ENCODE results near the gene EIF4EBP3. TPM values are rescaled to one million over a fixed set of nuclear protein-coding genes. Genes with fewer than 3 reads are reported as not detected.

EIF4EBP3 gene
- total and polyA plus RNA-seq, 8 donors, result 7.2 to 55.5 (median 13.7) TPM

DNA sequence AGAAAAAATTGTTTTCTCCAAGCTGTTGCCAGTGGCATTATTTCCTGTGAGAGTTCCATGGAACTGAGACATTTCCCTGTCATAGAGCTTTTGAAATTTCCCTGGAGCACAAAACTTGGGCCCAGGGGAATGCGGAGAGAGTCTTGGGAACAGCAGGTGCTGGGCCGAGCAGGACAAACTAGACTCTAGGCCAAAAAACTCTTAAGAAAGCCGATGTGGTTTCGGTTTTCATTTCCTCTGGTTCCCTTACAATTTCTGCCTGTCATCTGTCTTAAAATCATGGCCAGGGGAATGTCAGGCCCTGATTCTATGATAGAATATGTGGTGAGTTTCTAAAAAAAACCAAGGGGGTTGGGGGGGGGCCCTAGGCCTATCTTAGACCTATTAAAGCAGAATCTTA, 21.7 kb downstream of the EIF4EBP3 start:
- FAIRE-seq, result no peak
- peaks cover 0 to 6% (median 5%) of the 10 kb centered on the region in 3 donors for H3K4me1 ChIP-seq
- H3K9me3 ChIP-seq, result no peaks in the 10 kb centered on the region
- no peak for ATAC-seq
- DNase-seq, result no peak
- TF ChIP-seq, protein P1, sequence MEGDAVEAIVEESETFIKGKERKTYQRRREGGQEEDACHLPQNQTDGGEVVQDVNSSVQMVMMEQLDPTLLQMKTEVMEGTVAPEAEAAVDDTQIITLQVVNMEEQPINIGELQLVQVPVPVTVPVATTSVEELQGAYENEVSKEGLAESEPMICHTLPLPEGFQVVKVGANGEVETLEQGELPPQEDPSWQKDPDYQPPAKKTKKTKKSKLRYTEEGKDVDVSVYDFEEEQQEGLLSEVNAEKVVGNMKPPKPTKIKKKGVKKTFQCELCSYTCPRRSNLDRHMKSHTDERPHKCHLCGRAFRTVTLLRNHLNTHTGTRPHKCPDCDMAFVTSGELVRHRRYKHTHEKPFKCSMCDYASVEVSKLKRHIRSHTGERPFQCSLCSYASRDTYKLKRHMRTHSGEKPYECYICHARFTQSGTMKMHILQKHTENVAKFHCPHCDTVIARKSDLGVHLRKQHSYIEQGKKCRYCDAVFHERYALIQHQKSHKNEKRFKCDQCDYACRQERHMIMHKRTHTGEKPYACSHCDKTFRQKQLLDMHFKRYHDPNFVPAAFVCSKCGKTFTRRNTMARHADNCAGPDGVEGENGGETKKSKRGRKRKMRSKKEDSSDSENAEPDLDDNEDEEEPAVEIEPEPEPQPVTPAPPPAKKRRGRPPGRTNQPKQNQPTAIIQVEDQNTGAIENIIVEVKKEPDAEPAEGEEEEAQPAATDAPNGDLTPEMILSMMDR (IDR thresholded peaks at IDR 0.05), result no peak
- 82 to 84% methylated on average over 4 of the region's 4 CpGs for WGBS, 2 donors
- no peaks in the 10 kb centered on the region for H3K27me3 ChIP-seq
- peak overlapping the region in 1 of 4 donors; percentile 16 for H3K27ac ChIP-seq
- H3K4me3 ChIP-seq, result no peak overlapping the region
- intact Hi-C loops (cut with DNase I), result loop anchor here in 1 of 3 donors (10.0 kb wide), 1 partner anchor 66 kb away; the partner anchor contains the start of genes CD14 and TMCO6
- H3K36me3 ChIP-seq, result peaks cover 0 to 10% (median 9%) of the 10 kb centered on the region in 3 donors

DNA sequence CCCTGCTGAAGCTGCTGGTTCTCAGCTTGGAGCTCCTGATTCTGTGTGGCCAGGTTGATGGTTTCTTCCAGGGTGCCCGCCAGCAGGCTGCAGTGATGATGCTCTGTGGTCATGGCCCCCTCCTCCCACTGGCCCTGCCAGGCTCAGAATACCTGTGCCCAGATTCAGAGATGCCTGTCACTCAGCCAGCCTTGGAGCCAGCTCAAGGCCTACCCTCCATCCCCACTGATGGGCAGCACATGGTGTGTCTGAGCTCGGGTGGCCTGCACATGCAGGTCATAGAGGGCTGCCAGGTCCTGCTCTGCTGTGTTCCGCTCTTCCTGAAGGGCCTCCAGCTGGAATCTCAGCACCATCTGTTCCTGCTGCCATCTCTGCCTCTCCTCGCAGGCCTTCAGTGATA, 22.6 kb downstream of the EIF4EBP3 start:
- FAIRE-seq (no peak), ATAC-seq (no peak), DNase-seq (no peak)
- no peaks in the 10 kb centered on the region for H3K9me3 ChIP-seq
- TF ChIP-seq, protein P1 (IDR thresholded peaks at IDR 0.05), result no peak
- WGBS, 2 donors, result 85 to 89% methylated on average over 4 of the region's 4 CpGs
- intact Hi-C loops (cut with DNase I), result no loop called here
- peaks cover 0 to 10% (median 9%) of the 10 kb centered on the region in 3 donors for H3K36me3 ChIP-seq
- H3K4me3 ChIP-seq, result no peak overlapping the region
- no peaks in the 10 kb centered on the region for H3K27me3 ChIP-seq
- peaks cover 0 to 6% (median 5%) of the 10 kb centered on the region in 3 donors for H3K4me1 ChIP-seq
- H3K27ac ChIP-seq, result no peak overlapping the region

DNA sequence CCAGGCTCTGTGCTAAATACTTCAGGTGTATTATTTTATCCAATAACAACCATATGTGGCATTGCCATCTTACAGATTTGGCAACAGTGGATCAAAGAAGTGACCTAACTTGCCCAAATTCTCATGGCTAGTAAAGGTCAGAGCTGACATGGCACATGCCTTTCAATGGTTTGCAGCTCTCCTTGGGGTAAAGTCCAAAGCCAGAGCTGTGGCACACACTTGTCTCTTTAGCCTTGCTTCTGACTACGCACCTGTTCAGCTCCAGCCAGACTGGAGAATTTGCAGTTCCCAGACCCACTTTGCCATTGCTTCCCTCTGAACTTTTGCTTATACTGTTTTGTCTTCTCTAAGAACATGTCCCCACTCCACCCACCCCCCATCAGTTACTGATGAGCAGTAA, 23.0 kb downstream of the EIF4EBP3 start:
- Histone ChIP-seq H3K4me3 (no peak overlapping the region), H3K9me3 (no peaks in the 10 kb centered on the region), H3K27ac (no peak overlapping the region), H3K36me3 (peaks cover 0 to 10% (median 9%) of the 10 kb centered on the region in 3 donors), H3K27me3 (no peaks in the 10 kb centered on the region), H3K4me1 (peaks cover 0 to 4% (median 4%) of the 10 kb centered on the region in 3 donors)
- FAIRE-seq (no peak), DNase-seq (no peak), ATAC-seq (no peak)
- WGBS, 2 donors, result 99 to 100% methylated on average over 1 of the region's 1 CpG
- TF ChIP-seq, protein P1 (IDR thresholded peaks at IDR 0.05), result no peak
- intact Hi-C loops (cut with DNase I), result no loop called here

DNA sequence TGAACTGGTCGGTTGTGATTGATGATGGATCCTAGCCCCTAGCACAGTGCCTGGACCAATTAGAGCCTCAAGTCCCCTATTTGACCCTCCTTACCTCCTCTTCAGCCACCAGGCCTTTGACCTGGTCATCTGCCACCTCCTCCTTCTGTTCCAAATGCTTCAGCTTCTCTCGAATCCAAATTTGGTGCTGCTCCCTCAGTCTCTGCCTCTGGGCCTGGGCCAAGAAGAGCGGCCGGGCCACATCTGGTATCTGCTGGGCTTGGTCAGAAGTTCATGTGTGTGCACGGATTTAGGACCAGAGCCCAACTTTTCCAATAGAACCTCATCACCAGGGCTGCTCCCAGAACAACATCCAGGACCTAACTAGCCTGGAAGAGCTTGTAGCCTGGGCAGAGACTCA, 23.6 kb downstream of the EIF4EBP3 start:
- Histone ChIP-seq H3K27ac (no peak overlapping the region), H3K4me1 (no peaks in the 10 kb centered on the region), H3K9me3 (no peaks in the 10 kb centered on the region), H3K36me3 (peaks cover 0 to 10% (median 9%) of the 10 kb centered on the region in 3 donors), H3K4me3 (no peak overlapping the region), H3K27me3 (no peaks in the 10 kb centered on the region)
- WGBS, 2 donors, result 75 to 85% methylated on average over 5 of the region's 5 CpGs
- TF ChIP-seq, protein P1 (IDR thresholded peaks at IDR 0.05), result no peak
- intact Hi-C loops (cut with DNase I), result no loop called here
- ATAC-seq (no peak), FAIRE-seq (no peak), DNase-seq (no peak)

DNA sequence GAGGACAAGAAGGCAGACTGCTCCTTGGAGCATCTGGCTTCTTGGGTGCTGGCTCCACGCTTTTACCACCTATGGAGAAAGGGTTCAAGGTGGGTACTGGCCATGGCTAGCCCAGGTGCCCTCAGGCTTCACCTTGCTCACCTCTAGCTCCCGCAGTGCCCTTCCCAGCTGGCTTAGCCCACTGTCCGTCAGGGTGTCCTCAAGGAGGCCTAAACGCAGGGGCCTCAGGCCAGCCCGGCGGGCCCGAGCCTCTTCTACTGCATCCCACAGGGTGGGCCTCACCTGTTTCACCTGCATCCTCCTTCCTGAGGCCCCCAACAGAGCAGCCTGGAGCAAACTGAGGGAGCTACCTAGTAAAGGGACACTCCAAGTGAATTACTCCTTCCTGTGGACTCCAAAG, 26.2 kb downstream of the EIF4EBP3 start:
- no peaks in the 10 kb centered on the region for H3K4me1 ChIP-seq
- peak overlapping the region in 2 of 4 donors; percentile 2 to 37 for H3K27ac ChIP-seq
- 93 to 95% methylated on average over 7 of the region's 7 CpGs for WGBS, 2 donors

More for the DNA sequence above, 26.2 kb downstream of the EIF4EBP3 start:
- H3K27me3 ChIP-seq, result no peaks in the 10 kb centered on the region
- no peak for ATAC-seq
- intact Hi-C loops (cut with DNase I), result no loop called here
- DNase-seq, result no peak
- H3K9me3 ChIP-seq, result no peaks in the 10 kb centered on the region
- FAIRE-seq, result no peak
- no peak overlapping the region for H3K4me3 ChIP-seq
- TF ChIP-seq, protein P1 (IDR thresholded peaks at IDR 0.05), result no peak
- no peaks in the 10 kb centered on the region for H3K36me3 ChIP-seq
